Measurements from ENCODE around the gene AMMECR1L.

DNA sequence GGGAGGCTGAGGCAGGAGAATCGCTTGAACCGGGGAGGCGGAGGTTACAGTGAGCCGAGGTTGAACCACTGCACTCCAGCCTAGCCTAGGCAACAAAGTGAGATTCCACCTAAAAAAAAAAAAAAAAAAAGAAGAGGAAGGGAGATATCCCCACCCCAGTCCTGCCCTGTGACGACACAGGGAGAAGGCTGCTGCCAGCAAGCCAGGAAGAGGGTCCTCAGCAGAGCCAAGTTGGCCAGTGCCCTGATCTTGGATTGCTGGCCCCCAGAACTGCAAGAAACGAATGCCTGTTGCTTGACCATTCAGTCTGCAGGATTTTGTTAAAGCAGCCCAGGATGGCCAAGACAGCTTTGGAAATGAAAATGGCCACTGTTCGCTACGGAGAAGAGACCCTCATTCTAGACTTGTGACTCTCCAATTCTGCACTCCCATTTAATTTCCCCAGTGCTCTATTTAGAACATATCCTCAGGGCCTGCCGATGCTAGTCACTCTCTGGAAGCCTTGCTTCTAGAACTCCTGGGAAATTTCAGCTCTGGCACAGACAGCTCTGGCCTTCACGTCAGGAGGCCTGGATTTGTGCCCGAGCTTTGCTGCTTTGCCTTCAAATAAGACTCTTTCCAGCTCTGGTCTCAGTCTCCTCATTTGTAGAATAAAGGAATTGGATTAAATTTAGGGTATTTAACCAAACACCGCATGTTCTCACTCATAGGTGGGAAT lies 15.7 kb upstream of the AMMECR1L start:
- TF ChIP-seq CTCF (IDR thresholded peaks at IDR 0.05; ENCODE audit: low read depth, low read length) (no peak), MYC (IDR thresholded peaks at IDR 0.05; ENCODE audit: low read depth, low read length) (no peak)

Data from NB4 (cell line).